Peyer's patch (tissue), 4 donors: ENCODE results near the gene CADPS2.

Experiments
- POLR2A ChIP-seq, 2 donors: fragments of 450-650 bp; IDR thresholded peaks; one replicate each; pipeline ENCODE4 v1.5.1; 2017; ENCODE audit warnings: antibody characterized with exemption in 2 of 2, mild to moderate bottlenecking in 2 of 2, moderate library complexity in 2 of 2
- TF ChIP-seq, protein P1 (sequence below), 6 experiments: fragments of 450-650 bp in 4 of 6; fragments of 200-600 bp in 2 of 6; sonication (generic) in 1 of 6; IDR thresholded peaks; one replicate each; pipeline ENCODE4 v1.5.1; 2017 to 2019; ENCODE audit warnings: antibody characterized with exemption in 6 of 6, mild to moderate bottlenecking in 3 of 6, moderate library complexity in 1 of 6

DNA sequence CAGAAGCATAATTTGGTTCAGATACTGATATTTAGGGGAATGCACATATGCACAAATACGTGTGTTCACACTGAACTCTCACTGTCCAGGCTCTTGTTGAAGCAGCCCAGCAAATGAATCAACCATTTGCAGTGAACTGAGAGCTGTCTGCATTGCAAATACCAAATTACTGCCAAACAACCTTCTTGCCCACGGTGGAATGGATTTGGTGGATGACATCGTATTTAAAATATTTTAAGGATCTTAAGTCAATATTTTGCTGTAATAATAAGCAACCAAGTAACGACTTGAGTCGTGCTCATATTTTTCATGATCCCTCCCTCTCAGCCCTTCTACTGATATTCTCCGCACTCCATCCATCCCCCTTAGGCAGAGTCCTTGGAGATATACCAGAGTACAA, 473.8 kb downstream of the CADPS2 start:
- TF ChIP-seq, protein P1, sequence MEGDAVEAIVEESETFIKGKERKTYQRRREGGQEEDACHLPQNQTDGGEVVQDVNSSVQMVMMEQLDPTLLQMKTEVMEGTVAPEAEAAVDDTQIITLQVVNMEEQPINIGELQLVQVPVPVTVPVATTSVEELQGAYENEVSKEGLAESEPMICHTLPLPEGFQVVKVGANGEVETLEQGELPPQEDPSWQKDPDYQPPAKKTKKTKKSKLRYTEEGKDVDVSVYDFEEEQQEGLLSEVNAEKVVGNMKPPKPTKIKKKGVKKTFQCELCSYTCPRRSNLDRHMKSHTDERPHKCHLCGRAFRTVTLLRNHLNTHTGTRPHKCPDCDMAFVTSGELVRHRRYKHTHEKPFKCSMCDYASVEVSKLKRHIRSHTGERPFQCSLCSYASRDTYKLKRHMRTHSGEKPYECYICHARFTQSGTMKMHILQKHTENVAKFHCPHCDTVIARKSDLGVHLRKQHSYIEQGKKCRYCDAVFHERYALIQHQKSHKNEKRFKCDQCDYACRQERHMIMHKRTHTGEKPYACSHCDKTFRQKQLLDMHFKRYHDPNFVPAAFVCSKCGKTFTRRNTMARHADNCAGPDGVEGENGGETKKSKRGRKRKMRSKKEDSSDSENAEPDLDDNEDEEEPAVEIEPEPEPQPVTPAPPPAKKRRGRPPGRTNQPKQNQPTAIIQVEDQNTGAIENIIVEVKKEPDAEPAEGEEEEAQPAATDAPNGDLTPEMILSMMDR (IDR thresholded peaks at IDR 0.05) = no peak
- no peak for TF ChIP-seq POLR2A (IDR thresholded peaks at IDR 0.05)
